Measurements from ENCODE around the gene ZNF197.
"Not testable (repeated sequence)": the region's sequence is repeated elsewhere in the genome, so short reads cannot be mapped to it uniquely, and the experiment has no call there.

DNA sequence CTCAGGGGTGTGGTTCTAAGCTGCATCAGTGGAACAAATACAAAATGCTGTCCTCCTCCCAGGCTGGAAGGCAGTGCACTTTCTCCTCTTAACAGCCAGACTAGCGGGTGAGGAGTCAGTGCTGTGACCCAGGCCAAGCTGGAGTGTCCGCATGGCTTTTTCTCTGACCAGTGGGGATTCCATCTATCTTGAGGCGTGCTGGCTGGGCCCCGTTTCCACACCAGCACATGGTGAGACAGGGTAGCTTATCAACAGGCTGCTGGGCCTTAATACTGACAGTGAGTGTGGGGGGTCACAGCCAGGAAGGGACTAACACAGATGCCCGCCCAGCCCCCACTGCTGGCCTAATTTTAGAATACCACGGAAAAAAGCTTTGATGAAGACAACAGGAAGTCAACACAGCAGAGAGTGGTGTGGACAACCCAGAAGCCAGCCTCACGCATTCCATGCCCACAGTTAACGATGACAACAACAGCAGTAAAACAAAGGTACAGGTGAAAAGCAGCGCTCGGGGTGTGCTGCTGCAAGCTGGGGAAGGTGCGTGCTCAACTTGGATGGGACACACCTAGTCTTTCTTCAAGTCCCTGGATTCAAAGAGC, 47.4 kb upstream of the ZNF197 start:
- not testable (repeated sequence) for TF ChIP-seq CTCF (conservative IDR thresholded peaks at IDR 0.05; ENCODE audit: low read depth, low read length); EZH2 (IDR thresholded peaks at IDR 0.05; ENCODE audit: borderline replicate concordance, low read depth, low read length, poor library complexity, severe bottlenecking)

Data from A673 (cell line).